ENCODE results near the gene CDC25B. TPM values are rescaled to one million over a fixed set of nuclear protein-coding genes. Genes with fewer than 3 reads are reported as not detected.
"Not testable (repeated sequence)": the region's sequence is repeated elsewhere in the genome, so short reads cannot be mapped to it uniquely, and the experiment has no call there.

Gene CDC25B
- total RNA-seq, 1 donor from 2014 or later, result 60.6 TPM

DNA sequence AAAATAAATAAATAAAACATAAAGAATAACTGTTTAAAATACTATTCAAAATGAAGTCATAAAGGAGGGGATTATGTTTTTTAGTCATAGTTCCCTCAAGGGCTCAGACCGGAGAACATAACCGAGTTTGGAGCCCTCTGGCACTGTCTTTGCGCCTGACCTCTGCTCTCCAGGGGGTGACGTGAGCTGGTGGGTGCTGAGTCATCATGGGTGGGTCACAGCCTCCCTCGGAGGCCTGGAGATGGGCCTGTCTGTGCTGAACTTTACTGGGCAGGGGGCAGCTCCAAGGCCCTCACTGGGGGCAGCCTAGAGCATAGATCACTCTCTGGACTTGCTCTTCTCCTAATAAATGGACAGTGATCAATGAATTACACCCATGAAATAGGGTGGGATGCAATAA, 47.4 kb downstream of the CDC25B start:
- TF ChIP-seq, protein P1, sequence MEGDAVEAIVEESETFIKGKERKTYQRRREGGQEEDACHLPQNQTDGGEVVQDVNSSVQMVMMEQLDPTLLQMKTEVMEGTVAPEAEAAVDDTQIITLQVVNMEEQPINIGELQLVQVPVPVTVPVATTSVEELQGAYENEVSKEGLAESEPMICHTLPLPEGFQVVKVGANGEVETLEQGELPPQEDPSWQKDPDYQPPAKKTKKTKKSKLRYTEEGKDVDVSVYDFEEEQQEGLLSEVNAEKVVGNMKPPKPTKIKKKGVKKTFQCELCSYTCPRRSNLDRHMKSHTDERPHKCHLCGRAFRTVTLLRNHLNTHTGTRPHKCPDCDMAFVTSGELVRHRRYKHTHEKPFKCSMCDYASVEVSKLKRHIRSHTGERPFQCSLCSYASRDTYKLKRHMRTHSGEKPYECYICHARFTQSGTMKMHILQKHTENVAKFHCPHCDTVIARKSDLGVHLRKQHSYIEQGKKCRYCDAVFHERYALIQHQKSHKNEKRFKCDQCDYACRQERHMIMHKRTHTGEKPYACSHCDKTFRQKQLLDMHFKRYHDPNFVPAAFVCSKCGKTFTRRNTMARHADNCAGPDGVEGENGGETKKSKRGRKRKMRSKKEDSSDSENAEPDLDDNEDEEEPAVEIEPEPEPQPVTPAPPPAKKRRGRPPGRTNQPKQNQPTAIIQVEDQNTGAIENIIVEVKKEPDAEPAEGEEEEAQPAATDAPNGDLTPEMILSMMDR (IDR thresholded peaks at IDR 0.05), result no peak
- intact Hi-C loops (cut with DNase I), result no loop called here
- H3K4me3 ChIP-seq, result no peak overlapping the region
- DNase-seq (ENCODE audit: low spot score in 2 of 2), result no peak
- H3K27ac ChIP-seq, result no peak overlapping the region
- H3K27me3 ChIP-seq, result no peaks in the 10 kb centered on the region
- H3K4me1 ChIP-seq, result peaks cover 6 to 15% of the 10 kb centered on the region in 2 donors
- H3K9me3 ChIP-seq, result no peaks in the 10 kb centered on the region
- H3K36me3 ChIP-seq, result no peaks in the 10 kb centered on the region

DNA sequence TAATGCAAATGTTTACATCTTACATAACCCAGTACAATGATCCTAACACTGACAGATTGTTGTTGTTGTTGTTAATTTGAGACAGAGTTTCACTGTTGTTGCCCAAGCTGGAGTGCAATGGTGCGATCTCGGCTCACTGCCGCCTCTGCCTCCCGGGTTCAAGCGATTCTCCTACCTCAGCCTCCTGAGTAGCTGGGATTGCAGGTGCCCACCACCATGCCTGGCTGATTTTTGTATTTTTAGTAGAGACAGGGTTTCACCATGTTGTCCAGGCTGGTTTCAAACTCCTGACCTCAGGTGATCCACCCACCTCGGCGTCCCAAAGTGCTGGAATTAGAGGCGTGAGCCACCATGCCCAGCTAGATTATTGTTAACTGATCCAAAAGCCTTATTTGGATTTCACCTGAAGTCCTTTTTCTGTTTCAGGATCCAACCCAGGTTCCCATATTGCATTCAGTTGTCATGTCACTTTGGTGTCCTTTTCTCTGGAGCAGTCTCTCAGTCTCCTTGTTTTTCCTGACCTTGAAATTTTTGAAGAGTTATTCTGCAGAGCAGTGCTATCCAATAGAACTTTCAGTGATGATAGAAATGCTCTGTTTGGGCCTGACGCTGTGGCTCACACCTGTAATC, 48.0 kb downstream of the CDC25B start:
- H3K27me3 ChIP-seq; DNase-seq (ENCODE audit: low spot score in 2 of 2); H3K9me3 ChIP-seq; H3K36me3 ChIP-seq; H3K27ac ChIP-seq; H3K4me3 ChIP-seq; intact Hi-C loops (cut with DNase I): not testable (repeated sequence)
- peaks cover 6 to 15% of the 10 kb centered on the region in 2 donors for H3K4me1 ChIP-seq

DNA sequence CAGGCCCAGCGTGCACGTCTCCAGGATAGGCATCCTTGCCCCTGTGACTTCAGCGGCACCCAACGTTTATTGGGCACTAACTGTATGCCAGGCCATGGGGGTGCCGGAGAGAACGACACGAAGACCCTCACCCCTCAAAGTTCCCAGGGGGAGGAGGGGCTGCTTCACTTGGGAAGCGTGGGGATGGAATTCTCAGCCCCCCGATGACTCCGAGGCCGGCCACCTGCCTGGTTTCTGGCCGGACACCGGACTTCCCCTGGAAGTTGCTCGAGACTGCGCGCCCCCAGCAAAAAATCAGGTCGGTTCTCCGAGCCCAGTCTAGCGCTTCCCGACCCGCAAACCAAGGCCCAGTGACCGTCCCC, 50.2 kb downstream of the CDC25B start:
- intact Hi-C loops (cut with DNase I), result loop anchor here (1.0 to 5.0 kb wide), 3 partner anchors 26 to 164 kb away; partner anchors contain the start of genes ADAM33, AP5S1 and CENPB
- no peaks in the 10 kb centered on the region for H3K9me3 ChIP-seq
- no peak for DNase-seq (ENCODE audit: low spot score in 2 of 2)
- H3K4me1 ChIP-seq, result peaks cover 6 to 15% of the 10 kb centered on the region in 2 donors
- TF ChIP-seq, protein P1 (IDR thresholded peaks at IDR 0.05), result no peak
- H3K36me3 ChIP-seq, result no peaks in the 10 kb centered on the region
- H3K27ac ChIP-seq, result peak overlapping the region; percentile 93 to 94
- H3K4me3 ChIP-seq, result peak overlapping the region; percentile 89 to 98
- no peaks in the 10 kb centered on the region for H3K27me3 ChIP-seq

DNA sequence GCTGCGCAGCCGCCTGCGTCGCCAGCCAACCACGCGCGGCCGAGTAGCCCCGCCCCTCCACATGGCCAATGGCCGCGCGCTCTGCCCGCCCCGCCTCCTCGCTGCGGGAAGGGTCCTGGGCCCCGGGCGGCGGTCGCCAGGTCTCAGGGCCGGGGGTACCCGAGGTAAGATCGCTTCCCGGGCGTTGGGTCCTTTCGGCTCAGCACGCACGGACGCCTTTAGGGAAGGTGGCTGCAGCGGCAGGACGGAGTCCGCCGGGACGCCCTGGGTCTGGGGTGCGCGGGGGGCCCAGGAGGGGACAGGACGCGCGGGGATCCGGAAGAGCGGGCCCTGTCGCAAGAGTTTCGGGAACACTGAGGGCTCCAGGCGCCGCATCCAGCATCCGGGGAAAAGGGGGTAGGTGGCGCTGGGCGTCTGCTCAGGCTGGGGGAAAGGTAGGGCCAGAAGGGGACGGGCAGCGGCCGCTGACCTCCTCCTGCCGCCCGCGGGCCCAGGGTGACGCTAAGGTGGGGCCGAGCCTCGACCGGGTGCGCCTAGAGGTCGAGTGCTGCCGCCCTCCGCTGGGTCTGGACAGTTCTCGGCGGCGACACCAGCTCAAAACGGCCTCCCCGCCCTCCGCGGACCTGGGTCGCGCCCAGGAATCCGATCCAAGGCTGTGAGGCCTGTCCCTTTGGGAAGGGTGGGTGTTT, 50.8 kb downstream of the CDC25B start, which contains the start of gene MAVS:
Gene MAVS (plus strand): TSS at position 95 of the 689 bp plus-strand sequence. CDS start 7,791 bp downstream, outside the sequence.
- no peaks in the 10 kb centered on the region for H3K9me3 ChIP-seq
- TF ChIP-seq, protein P1 (IDR thresholded peaks at IDR 0.05), result no peak
- H3K4me3 ChIP-seq, result peak within 1 kb of the TSS; percentile 89 to 98
- no peaks in the 10 kb centered on the region for H3K36me3 ChIP-seq
- peak within 1 kb of the TSS; percentile 93 to 94 for H3K27ac ChIP-seq
- peaks cover 6 to 15% of the 10 kb centered on the region in 2 donors for H3K4me1 ChIP-seq
- no peaks in the 10 kb centered on the region for H3K27me3 ChIP-seq
- DNase-seq (ENCODE audit: low spot score in 2 of 2), result peak; percentile 35 to 91
- intact Hi-C loops (cut with DNase I), result loop anchor here (1.0 to 5.0 kb wide), 3 partner anchors 27 to 165 kb away; partner anchors contain the start of genes ADAM33, AP5S1 and CENPB

DNA sequence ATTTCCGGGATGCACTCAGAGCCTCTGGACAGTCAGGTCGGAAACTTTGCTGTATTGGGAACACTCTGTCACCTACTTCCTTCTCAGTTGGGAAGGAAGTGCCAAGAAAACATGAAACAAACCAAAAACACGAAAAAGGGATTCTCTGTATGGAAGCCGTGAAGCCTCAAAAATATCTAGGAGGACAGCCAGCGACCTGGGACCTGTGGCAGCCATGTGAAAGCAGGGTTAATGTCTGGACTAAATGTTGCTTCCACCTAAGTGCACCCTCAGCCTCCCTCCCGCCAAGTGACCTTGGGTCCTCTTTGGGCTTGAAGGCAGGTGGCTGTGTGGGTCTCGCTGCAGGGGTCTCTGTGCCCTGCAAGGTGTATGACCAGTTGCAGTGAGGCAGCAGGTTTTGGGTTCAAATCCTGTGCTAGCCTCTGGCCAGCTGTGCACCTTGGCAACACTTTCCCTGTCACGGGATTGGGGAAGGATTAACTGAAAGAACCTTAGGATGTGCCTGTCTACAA, 51.4 kb downstream of the CDC25B start:
- peak overlapping the region; percentile 93 to 94 for H3K27ac ChIP-seq
- peak overlapping the region; percentile 89 to 98 for H3K4me3 ChIP-seq
- TF ChIP-seq, protein P1 (IDR thresholded peaks at IDR 0.05), result no peak
- no peaks in the 10 kb centered on the region for H3K9me3 ChIP-seq
- intact Hi-C loops (cut with DNase I), result loop anchor here (2.0 to 5.0 kb wide), 2 partner anchors 61 to 165 kb away; partner anchors contain the start of genes ADAM33 and CENPB
- DNase-seq (ENCODE audit: low spot score in 2 of 2), result no peak
- no peaks in the 10 kb centered on the region for H3K36me3 ChIP-seq
- H3K4me1 ChIP-seq, result peaks cover 6 to 15% of the 10 kb centered on the region in 2 donors
- no peaks in the 10 kb centered on the region for H3K27me3 ChIP-seq

DNA sequence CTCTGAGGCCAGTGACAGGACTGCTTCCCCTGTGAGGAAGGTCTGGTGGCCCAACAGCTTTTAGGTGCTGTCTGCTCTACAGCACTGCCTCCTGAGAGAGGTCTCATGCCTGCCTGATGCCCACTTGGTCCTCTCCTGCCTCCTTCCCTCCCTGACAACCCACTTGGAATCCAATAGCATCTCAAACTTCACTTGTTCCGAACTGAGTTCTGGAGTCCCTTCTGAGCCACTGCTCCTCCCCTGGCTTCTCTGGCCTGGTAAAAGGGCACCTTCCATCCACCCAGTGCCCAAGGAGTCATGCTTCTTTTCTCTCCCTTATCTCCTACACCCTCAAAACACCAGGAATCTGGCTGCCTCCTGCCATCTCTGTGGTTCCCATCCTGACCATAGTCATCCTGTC, 52.5 kb downstream of the CDC25B start:
- Histone ChIP-seq H3K4me3 (no peak overlapping the region), H3K27ac (no peak overlapping the region), H3K36me3 (no peaks in the 10 kb centered on the region), H3K9me3 (no peaks in the 10 kb centered on the region), H3K27me3 (no peaks in the 10 kb centered on the region), H3K4me1 (peaks cover 6 to 15% of the 10 kb centered on the region in 2 donors)
- intact Hi-C loops (cut with DNase I), result loop anchor here (5.0 kb wide), 1 partner anchor 166 kb away; the partner anchor contains the start of gene ADAM33
- TF ChIP-seq, protein P1 (IDR thresholded peaks at IDR 0.05), result no peak
- no peak for DNase-seq (ENCODE audit: low spot score in 2 of 2)
